AG04449 (cell line): ENCODE data around the gene KCNJ12.
"Not testable (repeated sequence)": the region's sequence is repeated elsewhere in the genome, so short reads cannot be mapped to it uniquely, and the experiment has no call there.

Experiments used
- CTCF ChIA-PET: fragments of 350-600 bp; formaldehyde crosslinking; extraction: SDS; loops from one replicate; lab custom pipeline; 2021; ENCODE audit warnings: antibody characterized with exemption; lab: Yijun Ruan, JAX
- POLR2A ChIA-PET: fragments of 400-600, 350-600 bp; formaldehyde crosslinking; extraction: SDS; loops from one replicate; lab custom pipeline; 2020; ENCODE audit warnings: antibody characterized with exemption, inconsistent platforms; lab: Yijun Ruan, JAX
- DNase-seq: peaks from one replicate; pipeline ENCODE4 v3.0.0-alpha.2; 2010; ENCODE audit warnings: low read depth, low spot score
- H3K4me3 ChIP-seq: 2 replicates; pipeline ENCODE4 v1.5.1; 2011; ENCODE audit warnings: low read depth, mild to moderate bottlenecking, control low read depth, low read length
- TF ChIP-seq, protein P1 (sequence below): IDR thresholded peaks from one replicate; pipeline ENCODE4 v1.5.1; 2011; ENCODE audit warnings: mild to moderate bottlenecking, moderate library complexity, low read length, control low read depth, inconsistent platforms; ENCODE audit not compliant: insufficient read depth; ENCODE audit errors: missing control alignments

The KCNJ12 gene

DNA sequence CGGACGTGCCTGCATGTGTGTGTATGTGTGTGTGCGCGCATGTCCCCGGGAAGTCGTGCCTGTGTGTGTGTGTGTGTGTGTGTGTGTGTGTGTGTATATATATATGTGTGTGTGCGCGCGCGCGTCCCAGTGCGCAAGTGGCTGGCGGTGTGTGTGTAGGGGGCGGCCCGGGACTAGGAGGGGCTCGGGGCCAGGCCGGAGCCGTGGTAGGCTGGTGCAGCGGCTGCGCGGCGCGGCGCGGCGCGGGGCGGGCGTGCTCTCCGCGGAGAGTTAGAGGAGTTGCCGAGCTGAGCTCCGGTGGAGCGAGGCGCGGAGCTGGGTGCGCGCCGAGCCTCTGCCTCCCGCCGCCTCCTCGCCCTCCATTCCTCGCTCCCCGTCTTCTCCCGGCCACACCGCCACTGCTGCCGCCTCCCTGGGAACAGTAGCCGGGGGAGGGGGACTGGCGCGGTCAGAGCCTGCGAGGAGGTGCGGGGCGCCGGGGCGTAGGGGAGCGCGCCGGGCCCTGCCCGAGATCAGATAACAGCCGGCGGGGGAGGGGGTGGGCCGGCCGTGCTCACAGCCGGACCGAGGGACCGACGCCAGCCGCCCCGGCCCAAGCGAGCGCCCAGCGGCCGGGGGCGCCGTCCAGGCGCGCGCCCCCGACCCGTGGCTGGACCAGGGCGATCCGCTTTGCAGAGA lies at the start of gene KCNJ12:
Gene KCNJ12 (plus strand): TSS at position 277 of the 678 bp plus-strand sequence. CDS start 38,986 bp downstream, outside the sequence.
- TF ChIP-seq, protein P1, sequence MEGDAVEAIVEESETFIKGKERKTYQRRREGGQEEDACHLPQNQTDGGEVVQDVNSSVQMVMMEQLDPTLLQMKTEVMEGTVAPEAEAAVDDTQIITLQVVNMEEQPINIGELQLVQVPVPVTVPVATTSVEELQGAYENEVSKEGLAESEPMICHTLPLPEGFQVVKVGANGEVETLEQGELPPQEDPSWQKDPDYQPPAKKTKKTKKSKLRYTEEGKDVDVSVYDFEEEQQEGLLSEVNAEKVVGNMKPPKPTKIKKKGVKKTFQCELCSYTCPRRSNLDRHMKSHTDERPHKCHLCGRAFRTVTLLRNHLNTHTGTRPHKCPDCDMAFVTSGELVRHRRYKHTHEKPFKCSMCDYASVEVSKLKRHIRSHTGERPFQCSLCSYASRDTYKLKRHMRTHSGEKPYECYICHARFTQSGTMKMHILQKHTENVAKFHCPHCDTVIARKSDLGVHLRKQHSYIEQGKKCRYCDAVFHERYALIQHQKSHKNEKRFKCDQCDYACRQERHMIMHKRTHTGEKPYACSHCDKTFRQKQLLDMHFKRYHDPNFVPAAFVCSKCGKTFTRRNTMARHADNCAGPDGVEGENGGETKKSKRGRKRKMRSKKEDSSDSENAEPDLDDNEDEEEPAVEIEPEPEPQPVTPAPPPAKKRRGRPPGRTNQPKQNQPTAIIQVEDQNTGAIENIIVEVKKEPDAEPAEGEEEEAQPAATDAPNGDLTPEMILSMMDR: no peak
- DNase-seq: no peak
- ChIA-PET POLR2A (no interaction called here), CTCF (no interaction called here)
- peak within 1 kb of the TSS; percentile 38 for H3K4me3 ChIP-seq

DNA sequence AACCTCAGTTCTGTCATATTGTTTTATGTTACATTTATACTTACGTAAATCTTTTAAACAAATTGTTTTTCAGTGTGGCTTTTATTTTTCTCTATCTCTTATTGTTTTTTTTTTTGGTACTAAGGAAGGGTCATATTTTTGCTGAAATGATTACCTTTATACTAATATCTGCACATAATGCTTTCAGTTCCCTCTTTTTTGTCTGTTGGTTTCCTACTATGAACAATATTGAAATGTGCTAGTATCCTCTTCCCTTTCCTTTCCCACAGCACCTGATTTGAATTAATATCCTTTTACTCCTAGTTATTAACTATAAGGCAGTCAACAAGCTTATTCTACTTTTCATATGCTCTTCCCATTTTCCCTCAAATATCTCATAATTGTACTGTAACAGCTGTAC lies 48.2 kb upstream of the KCNJ12 start:
- DNase-seq, CTCF ChIA-PET, POLR2A ChIA-PET, H3K4me3 ChIP-seq: not testable (repeated sequence)

DNA sequence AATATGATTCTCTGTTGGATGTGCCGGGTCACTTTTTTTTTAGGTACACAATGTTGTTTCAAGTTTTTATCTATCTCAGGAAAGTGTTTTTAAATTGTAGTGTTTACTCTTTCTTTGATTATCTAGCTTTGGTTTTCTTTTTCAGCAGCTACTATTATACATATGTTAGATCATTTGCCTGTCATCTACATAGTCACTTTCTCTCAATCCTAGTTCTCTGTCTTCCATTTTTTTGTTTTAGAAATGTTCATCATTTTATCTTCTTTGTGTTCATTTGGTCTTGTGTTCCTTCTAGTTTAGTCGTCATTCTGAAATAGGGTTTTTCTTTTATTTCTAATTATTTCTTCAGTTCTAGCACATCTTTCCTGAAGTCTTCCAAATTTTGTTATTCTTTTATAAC lies 47.4 kb upstream of the KCNJ12 start:
- H3K4me3 ChIP-seq, POLR2A ChIA-PET, DNase-seq, CTCF ChIA-PET: not testable (repeated sequence)

DNA sequence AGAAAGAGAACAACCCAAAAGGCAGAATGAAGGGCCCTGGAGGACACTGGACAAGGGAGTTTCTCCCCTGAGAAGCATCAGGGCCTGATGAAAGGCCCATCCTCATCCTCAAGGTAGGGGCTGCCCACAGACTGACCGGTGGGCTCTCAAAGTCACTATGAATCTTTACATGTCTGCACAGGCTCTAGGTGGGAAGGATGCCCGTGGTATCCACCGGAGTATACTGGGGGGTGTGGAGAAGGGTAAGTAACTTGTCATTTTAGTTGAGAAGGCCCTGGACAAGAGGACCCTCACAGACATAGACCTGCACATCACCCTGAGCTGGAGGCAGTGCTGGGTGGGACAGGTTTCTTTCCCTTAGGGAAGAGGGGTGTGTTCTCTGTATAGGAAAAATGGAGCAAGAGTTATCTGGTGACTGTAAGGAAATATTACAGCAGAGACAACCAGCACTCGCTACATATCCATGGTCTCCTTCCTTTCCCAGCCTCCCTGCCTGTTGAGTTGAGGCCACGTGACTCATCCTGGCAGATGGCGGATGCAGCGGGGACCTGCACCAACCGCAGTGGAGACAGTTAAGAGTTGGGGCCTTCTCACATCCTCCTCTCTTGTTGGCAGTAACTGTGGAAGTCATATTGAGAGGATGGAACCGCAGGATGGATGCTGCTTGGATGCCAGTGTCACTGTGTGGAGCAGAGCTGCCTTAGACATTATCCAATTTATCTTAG lies 45.6 kb upstream of the KCNJ12 start:
- H3K4me3 ChIP-seq: no peak overlapping the region
- DNase-seq: no peak
- TF ChIP-seq, protein P1: no peak
- ChIA-PET POLR2A (no interaction called here), CTCF (no interaction called here)

DNA sequence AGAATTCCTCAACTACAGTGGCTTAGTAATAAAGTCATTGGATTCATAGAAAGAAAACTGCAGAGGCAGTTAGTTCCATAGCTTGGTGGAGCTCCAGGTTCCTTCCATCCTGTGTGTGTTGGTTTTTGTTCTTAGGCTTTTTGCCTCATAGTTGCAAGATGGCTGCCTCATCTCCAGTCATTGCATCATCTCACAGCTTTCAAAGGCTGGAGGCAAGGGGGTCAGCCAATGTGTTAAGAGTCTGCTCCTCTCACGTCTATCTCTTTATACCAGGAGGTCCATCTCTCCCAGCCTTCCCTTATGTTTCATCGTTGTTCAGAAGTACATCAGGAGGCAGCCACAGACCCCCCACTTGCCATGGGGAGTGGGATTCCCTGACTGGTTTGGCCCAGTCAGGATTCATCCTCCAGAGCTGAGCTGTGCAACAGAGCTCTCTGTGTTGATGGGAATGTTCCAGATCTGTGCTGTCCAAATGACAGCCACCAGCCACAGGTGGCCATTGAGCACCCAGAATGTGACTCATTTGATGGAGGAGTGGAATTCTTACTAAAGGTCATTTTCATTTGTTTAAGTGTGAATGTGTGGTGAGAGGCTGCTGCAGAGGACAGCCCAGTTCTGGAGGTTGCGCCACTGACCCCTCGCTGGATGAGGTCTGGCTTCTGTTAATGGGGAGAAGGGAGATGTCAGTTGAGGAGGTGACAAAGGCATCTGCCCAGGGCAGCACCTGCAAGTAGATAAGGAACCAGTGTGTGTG lies 39.4 kb upstream of the KCNJ12 start:
- CTCF ChIA-PET, H3K4me3 ChIP-seq, DNase-seq, POLR2A ChIA-PET: not testable (repeated sequence)

DNA sequence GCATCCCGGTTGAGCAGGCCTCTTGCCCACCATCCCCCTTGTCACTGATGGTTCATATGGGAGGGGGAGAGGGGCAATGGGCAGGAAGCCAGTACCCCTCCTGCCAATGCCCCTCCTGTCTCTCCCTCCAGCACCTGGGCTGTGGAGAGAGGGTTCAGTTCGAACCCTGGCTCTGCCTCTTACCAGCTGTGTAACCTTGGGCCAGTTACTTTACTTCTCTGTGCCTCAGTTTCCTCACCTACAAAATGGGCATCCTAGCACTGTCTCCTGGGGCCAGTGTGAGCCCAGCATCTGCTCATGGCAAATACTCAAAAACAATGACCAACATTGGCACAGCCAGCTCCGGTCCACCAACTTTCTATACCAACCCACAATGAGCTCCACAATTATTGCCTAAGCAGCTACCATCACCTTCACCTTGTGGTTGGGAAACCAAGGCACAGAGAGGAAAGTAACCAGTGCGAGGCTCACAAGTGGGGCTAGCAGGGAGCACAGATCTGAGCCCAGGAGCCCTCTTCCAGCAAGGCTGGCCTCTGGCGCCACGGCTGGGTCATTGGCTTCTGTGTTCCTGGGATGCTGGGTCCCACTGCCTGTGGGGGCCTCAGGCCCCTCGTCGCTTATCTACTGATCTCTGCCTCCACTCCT lies 38.1 kb upstream of the KCNJ12 start:
- POLR2A ChIA-PET, H3K4me3 ChIP-seq, DNase-seq, CTCF ChIA-PET: not testable (repeated sequence)

DNA sequence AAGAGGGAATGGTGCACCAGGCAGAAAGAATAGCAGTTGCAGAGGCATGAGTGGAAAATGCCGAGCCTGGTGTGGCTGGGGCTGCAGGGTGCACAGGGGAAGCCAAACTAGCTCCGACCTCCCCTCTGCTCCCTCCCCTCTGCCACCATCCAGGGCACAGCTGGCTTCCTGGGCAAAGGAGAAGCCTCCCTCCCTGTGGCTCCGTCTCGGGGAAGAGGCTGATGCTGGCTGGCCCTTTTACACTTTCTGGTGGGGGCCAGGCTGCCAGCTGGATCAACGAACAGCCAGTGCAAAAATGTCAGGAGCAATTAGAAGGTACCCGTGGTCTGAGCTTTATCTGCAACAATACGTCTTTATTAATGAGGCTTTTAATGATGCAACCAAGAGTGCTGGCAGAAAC lies 37.1 kb upstream of the KCNJ12 start:
- DNase-seq: no peak
- TF ChIP-seq, protein P1: no peak
- CTCF ChIA-PET: no interaction called here
- H3K4me3 ChIP-seq: no peak overlapping the region
- POLR2A ChIA-PET: no interaction called here

DNA sequence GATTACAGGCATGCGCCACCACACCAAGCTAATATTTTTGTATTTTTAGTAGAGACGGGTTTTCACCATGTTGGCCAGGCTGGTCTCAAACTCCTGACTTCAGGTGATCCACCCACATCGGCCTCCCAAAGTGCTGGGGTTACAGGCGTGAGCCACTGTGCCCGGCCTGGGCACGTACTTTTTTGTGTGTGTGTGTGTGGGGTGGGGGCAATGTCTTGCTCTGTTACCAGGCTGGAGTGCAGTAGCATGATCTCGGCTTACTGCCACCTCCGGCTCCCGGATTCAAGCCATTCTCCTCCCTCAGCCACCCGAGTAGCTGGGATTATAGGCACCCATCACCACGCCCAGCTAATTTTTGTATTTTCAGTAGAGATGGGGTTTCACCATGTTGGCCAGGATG lies 36.6 kb upstream of the KCNJ12 start:
- DNase-seq, H3K4me3 ChIP-seq, POLR2A ChIA-PET, CTCF ChIA-PET: not testable (repeated sequence)

DNA sequence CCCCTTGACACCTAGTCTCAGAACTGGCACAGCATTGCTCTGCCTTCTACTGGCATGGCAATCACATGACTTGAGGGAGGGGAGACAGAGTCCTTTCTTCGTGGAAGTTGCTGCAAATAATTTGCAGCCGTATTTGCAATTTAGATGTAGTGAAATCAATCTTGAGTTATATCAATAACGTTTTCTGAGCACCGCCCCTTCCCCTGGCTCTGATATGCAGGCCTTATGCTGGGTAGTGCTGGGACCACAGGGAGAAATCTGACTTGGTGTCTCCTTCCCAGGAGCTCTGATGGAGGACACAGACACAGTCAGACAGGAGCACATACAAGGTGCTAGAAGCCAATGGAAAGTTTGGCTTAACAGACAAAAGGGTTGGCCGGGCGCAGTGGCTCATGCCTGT lies 35.8 kb upstream of the KCNJ12 start:
- POLR2A ChIA-PET, CTCF ChIA-PET, DNase-seq, H3K4me3 ChIP-seq: not testable (repeated sequence)

DNA sequence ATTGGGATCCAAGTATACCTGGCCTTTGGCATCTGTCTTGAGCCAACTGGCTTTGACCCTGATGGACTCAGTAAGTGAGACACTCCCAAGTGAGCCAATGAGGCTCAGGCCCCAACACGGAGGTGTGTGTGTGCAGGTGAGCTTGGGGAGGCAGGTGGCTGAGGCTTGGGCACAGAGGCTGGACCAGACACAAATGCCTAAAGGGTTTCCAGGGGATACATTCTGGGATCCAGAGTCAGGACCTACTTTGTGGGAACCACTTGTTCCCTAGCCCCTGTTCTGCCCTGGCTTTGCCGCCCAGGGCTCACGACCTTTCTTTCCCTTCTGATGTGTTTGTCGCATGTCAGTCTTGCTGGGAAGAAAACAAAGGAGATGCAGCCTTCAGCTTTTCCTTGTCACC lies 34.9 kb upstream of the KCNJ12 start:
- CTCF ChIA-PET, H3K4me3 ChIP-seq, POLR2A ChIA-PET, DNase-seq: not testable (repeated sequence)

DNA sequence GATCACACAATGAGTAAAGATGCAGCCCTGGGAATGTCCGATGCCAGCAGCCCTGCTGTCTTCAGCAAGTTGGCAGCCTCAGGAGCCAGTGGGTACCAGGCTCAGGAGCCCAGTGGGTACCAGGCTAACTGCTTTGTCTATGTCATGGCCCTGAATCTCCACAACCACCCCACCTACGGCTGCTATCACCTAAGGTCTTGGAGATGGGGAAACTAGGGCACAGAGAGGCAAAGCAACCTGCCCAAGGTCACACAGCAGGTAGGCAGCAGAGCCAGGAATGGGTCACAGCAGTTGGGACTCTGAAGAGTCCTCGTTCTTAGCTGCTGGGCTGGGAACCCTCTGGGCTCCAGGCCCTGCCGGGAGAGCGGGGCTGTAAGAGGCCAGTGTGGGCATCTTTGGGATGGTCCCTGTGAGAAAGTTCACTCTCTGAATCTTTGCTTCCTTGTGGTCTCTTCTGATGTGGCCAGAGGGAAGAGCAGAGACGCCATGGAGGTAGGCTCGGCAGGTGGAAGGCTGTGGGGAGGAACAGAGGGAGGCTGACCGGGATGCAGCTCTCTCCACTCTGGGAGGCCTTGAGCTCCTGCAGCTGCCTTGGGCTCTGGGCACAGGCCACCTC lies 34.1 kb upstream of the KCNJ12 start:
- H3K4me3 ChIP-seq, CTCF ChIA-PET, DNase-seq, POLR2A ChIA-PET: not testable (repeated sequence)
